ENCODE results near the gene RBBP8. TPM values are rescaled to one million over a fixed set of nuclear protein-coding genes. Genes with fewer than 3 reads are reported as not detected.

RBBP8 gene
- total and polyA plus RNA-seq, 8 donors: 6.4 to 54.0 (median 30.1) TPM

GRCh38 chr18:22939649-22940048 is 6.5 kb downstream of the RBBP8 start:
- intact Hi-C loops (cut with DNase I; ENCODE audit: low total_unique reads): no loop called here
- Histone ChIP-seq H3K4me1 (peaks cover 0 to 8% (median 0%) of the 10 kb centered on the region in 4 donors), H3K36me3 (peaks cover 8 to 37% (median 22%) of the 10 kb centered on the region in 4 donors), H3K4me3 (no peak overlapping the region), H3K27me3 (no peaks in the 10 kb centered on the region), H3K9me3 (no peaks in the 10 kb centered on the region), H3K27ac (no peak overlapping the region)
- TF ChIP-seq EP300 (IDR thresholded peaks at IDR 0.05) (no peak), POLR2AphosphoS5 (IDR thresholded peaks at IDR 0.05) (no peak), CTCF (IDR thresholded peaks at IDR 0.05) (no peak), POLR2A (IDR thresholded peaks at IDR 0.05) (no peak)
- no peak for DNase-seq

GRCh38 chr18:22943847-22944246 is 10.7 kb downstream of the RBBP8 start:
- H3K36me3 ChIP-seq: peaks cover 0 to 26% (median 9%) of the 10 kb centered on the region in 4 donors
- peak in 1 of 2 donors; percentile 28 for DNase-seq
- no peak for TF ChIP-seq POLR2AphosphoS5 (IDR thresholded peaks at IDR 0.05)
- no peak for TF ChIP-seq CTCF (IDR thresholded peaks at IDR 0.05)
- TF ChIP-seq EP300 (IDR thresholded peaks at IDR 0.05): no peak
- TF ChIP-seq POLR2A (IDR thresholded peaks at IDR 0.05): no peak
- 52 to 69% (median 59%) methylated on average over 2 of the region's 2 CpGs for WGBS, 5 donors
- no peaks in the 10 kb centered on the region for H3K27me3 ChIP-seq
- intact Hi-C loops (cut with DNase I; ENCODE audit: low total_unique reads): no loop called here
- no peaks in the 10 kb centered on the region for H3K4me1 ChIP-seq
- no peak overlapping the region for H3K4me3 ChIP-seq
- no peak overlapping the region for H3K27ac ChIP-seq
- no peaks in the 10 kb centered on the region for H3K9me3 ChIP-seq

- TF ChIP-seq POLR2AphosphoS5 (IDR thresholded peaks at IDR 0.05) (no peak), CTCF (IDR thresholded peaks at IDR 0.05) (no peak), EP300 (IDR thresholded peaks at IDR 0.05) (no peak), POLR2A (IDR thresholded peaks at IDR 0.05) (no peak)
- no peaks in the 10 kb centered on the region for H3K27me3 ChIP-seq
- H3K36me3 ChIP-seq: peaks cover 0 to 34% (median 26%) of the 10 kb centered on the region in 4 donors
- no peak overlapping the region for H3K4me3 ChIP-seq
- WGBS, 5 donors: 70 to 87% (median 82%) methylated on average over 2 of the region's 2 CpGs
- no peaks in the 10 kb centered on the region for H3K9me3 ChIP-seq
- H3K27ac ChIP-seq: no peak overlapping the region
- no peak for DNase-seq
- intact Hi-C loops (cut with DNase I; ENCODE audit: low total_unique reads): no loop called here
- H3K4me1 ChIP-seq: no peaks in the 10 kb centered on the region
Observed at GRCh38 chr18:22946217-22946616, 13.1 kb downstream of the RBBP8 start.

- WGBS, 5 donors: 45 to 76% (median 48%) methylated on average over 2 of the region's 2 CpGs
- no peak for DNase-seq
- no peaks in the 10 kb centered on the region for H3K4me1 ChIP-seq
- TF ChIP-seq POLR2AphosphoS5 (IDR thresholded peaks at IDR 0.05) (no peak), CTCF (IDR thresholded peaks at IDR 0.05) (no peak), EP300 (IDR thresholded peaks at IDR 0.05) (no peak), POLR2A (IDR thresholded peaks at IDR 0.05) (no peak)
- no peak overlapping the region for H3K27ac ChIP-seq
- H3K36me3 ChIP-seq: peaks cover 0 to 38% (median 30%) of the 10 kb centered on the region in 4 donors
- no peaks in the 10 kb centered on the region for H3K27me3 ChIP-seq
- H3K9me3 ChIP-seq: no peaks in the 10 kb centered on the region
- intact Hi-C loops (cut with DNase I; ENCODE audit: low total_unique reads): no loop called here
- H3K4me3 ChIP-seq: no peak overlapping the region
Observed at GRCh38 chr18:22946846-22947245, 13.7 kb downstream of the RBBP8 start.

Measured in stomach (tissue), 9 donors.